NK-92 (cell line): ENCODE data around the gene REPIN1.
"Not testable (repeated sequence)": the region's sequence is repeated elsewhere in the genome, so short reads cannot be mapped to it uniquely, and the experiment has no call there.

ENCODE experiments used
- DNase-seq: peaks from one replicate; lab custom pipeline; 2025; ENCODE audit not compliant: unreplicated experiment; lab: John Stamatoyannopoulos, UW

REPIN1 gene

GRCh38 chr7:150374472-150374871 is 5.8 kb downstream of the REPIN1 start:
- no peak for DNase-seq

GRCh38 chr7:150375662-150376521 is 7.3 kb downstream of the REPIN1 start:
- DNase-seq, result no peak

- DNase-seq, result no peak
Observed at GRCh38 chr7:150376560-150376959, 7.9 kb downstream of the REPIN1 start.

GRCh38 chr7:150377196-150377595 is 8.6 kb downstream of the REPIN1 start:
- no peak for DNase-seq

GRCh38 chr7:150377635-150378034 is 9.0 kb downstream of the REPIN1 start:
- no peak for DNase-seq

- DNase-seq, result no peak
Observed at GRCh38 chr7:150378115-150378852, 9.7 kb downstream of the REPIN1 start.

GRCh38 chr7:150378853-150379440 is 10.3 kb downstream of the REPIN1 start, which contains the start of gene ZNF775:
ZNF775 (plus strand) TSS chr7:150379330; CDS start chr7:150388471, 9,141 bp downstream.
- peak; percentile 58 for DNase-seq

- no peak for DNase-seq
Observed at GRCh38 chr7:150379441-150380379, 11.1 kb downstream of the REPIN1 start.

GRCh38 chr7:150380463-150380862 is 11.8 kb downstream of the REPIN1 start:
- no peak for DNase-seq

GRCh38 chr7:150381096-150381495 is 12.5 kb downstream of the REPIN1 start:
- no peak for DNase-seq

- no peak for DNase-seq
Observed at GRCh38 chr7:150381785-150382122, 13.1 kb downstream of the REPIN1 start.

- DNase-seq, result no peak
Observed at GRCh38 chr7:150382123-150382843, 13.7 kb downstream of the REPIN1 start.

- DNase-seq, result no peak
Observed at GRCh38 chr7:150382844-150383225, 14.2 kb downstream of the REPIN1 start.

GRCh38 chr7:150383710-150384397 is 15.2 kb downstream of the REPIN1 start:
- no peak for DNase-seq

GRCh38 chr7:150384406-150385301 is 16.0 kb downstream of the REPIN1 start:
- DNase-seq, result no peak

GRCh38 chr7:150385302-150385723 is 16.7 kb downstream of the REPIN1 start:
- no peak for DNase-seq

- not testable (repeated sequence) for DNase-seq
Observed at GRCh38 chr7:150385884-150386283, 17.3 kb downstream of the REPIN1 start.

- no peak for DNase-seq
Observed at GRCh38 chr7:150388306-150388705, 19.7 kb downstream of the REPIN1 start.
